IgD-negative memory B cell (primary cell): ENCODE measurements around the gene MAD1L1. TPM values are rescaled to one million over a fixed set of nuclear protein-coding genes. Genes with fewer than 3 reads are reported as not detected.

ENCODE experiments used
- H3K27ac Mint-ChIP-seq, 3 donors: one replicate each; pipeline ENCODE4 v1.8.0; 2020 to 2022; ENCODE audit warnings: mild to moderate bottlenecking in 3 of 3, mixed read lengths in 3 of 3, moderate library complexity in 1 of 3
- H3K27me3 Mint-ChIP-seq: one replicate; pipeline ENCODE4 v1.8.0; 2021; ENCODE audit warnings: mixed read lengths
- H3K36me3 Mint-ChIP-seq: one replicate; pipeline ENCODE4 v1.8.0; 2020; ENCODE audit warnings: mild to moderate bottlenecking, mixed read lengths
- H3K4me1 Mint-ChIP-seq, 3 donors: one replicate each; pipeline ENCODE4 v1.8.0; 2020 to 2022; ENCODE audit warnings: mixed read lengths in 3 of 3, mild to moderate bottlenecking in 1 of 3
- H3K4me3 Mint-ChIP-seq, 4 donors: one replicate each; pipeline ENCODE4 v1.8.0; 2020 to 2022; ENCODE audit warnings: mild to moderate bottlenecking in 4 of 4, mixed read lengths in 4 of 4, moderate library complexity in 3 of 4
- H3K9me3 Mint-ChIP-seq, 3 donors: one replicate each; pipeline ENCODE4 v1.8.0; 2020 to 2021; ENCODE audit warnings: mixed read lengths in 3 of 3, mild to moderate bottlenecking in 1 of 3
- polyA plus RNA-seq: library from polyadenylated mRNA; unstranded; fragments of 300-500 nt; fragmentation: Illumina TruSeq; gene quantifications from one replicate; pipeline ENCODE4 v1.2.3, GENCODE V29; 2021

Gene MAD1L1
- polyA plus RNA-seq, 1 donor from 2014 or later: 133 TPM

- H3K9me3 Mint-ChIP-seq: no peaks in the 10 kb centered on the region
- H3K36me3 Mint-ChIP-seq: no peaks in the 10 kb centered on the region
- no peak overlapping the region for H3K27ac Mint-ChIP-seq
- peaks cover 0 to 5% (median 0%) of the 10 kb centered on the region in 3 donors for H3K4me1 Mint-ChIP-seq
- H3K27me3 Mint-ChIP-seq: no peaks in the 10 kb centered on the region
- H3K4me3 Mint-ChIP-seq: no peak overlapping the region
Observed at GRCh38 chr7:2123916-2124315, 108.8 kb downstream of the MAD1L1 start.

- Mint-ChIP-seq H3K27me3 (no peaks in the 10 kb centered on the region), H3K36me3 (no peaks in the 10 kb centered on the region), H3K4me1 (peaks cover 0 to 5% (median 0%) of the 10 kb centered on the region in 3 donors), H3K27ac (no peak overlapping the region), H3K9me3 (no peaks in the 10 kb centered on the region), H3K4me3 (no peak overlapping the region)
Observed at GRCh38 chr7:2123360-2123759, 109.4 kb downstream of the MAD1L1 start.

GRCh38 chr7:2122651-2123050, 110.1 kb downstream of the MAD1L1 start:
- peaks cover 0 to 5% (median 0%) of the 10 kb centered on the region in 3 donors for H3K4me1 Mint-ChIP-seq
- no peaks in the 10 kb centered on the region for H3K36me3 Mint-ChIP-seq
- no peaks in the 10 kb centered on the region for H3K9me3 Mint-ChIP-seq
- H3K27me3 Mint-ChIP-seq: no peaks in the 10 kb centered on the region
- no peak overlapping the region for H3K27ac Mint-ChIP-seq
- no peak overlapping the region for H3K4me3 Mint-ChIP-seq

GRCh38 chr7:2120841-2121830, 111.6 kb downstream of the MAD1L1 start:
- Mint-ChIP-seq H3K27ac (no peak overlapping the region), H3K27me3 (no peaks in the 10 kb centered on the region), H3K9me3 (no peaks in the 10 kb centered on the region), H3K4me3 (peak overlapping the region in 1 of 4 donors; percentile 28), H3K4me1 (peaks cover 0 to 5% (median 2%) of the 10 kb centered on the region in 3 donors), H3K36me3 (no peaks in the 10 kb centered on the region)

GRCh38 chr7:2120251-2120660, 112.5 kb downstream of the MAD1L1 start:
- Mint-ChIP-seq H3K4me1 (peaks cover 0 to 5% (median 2%) of the 10 kb centered on the region in 3 donors), H3K27ac (peak overlapping the region in 1 of 3 donors; percentile 93), H3K9me3 (no peaks in the 10 kb centered on the region), H3K36me3 (no peaks in the 10 kb centered on the region), H3K27me3 (no peaks in the 10 kb centered on the region), H3K4me3 (peak overlapping the region in 3 of 4 donors; percentile 6 to 84 (median 23))

- Mint-ChIP-seq H3K9me3 (no peaks in the 10 kb centered on the region), H3K4me3 (peak overlapping the region in 1 of 4 donors; percentile 49), H3K27ac (no peak overlapping the region), H3K27me3 (no peaks in the 10 kb centered on the region), H3K36me3 (no peaks in the 10 kb centered on the region), H3K4me1 (peaks cover 0 to 5% (median 2%) of the 10 kb centered on the region in 3 donors)
Observed at GRCh38 chr7:2118630-2119190, 114.0 kb downstream of the MAD1L1 start.

- no peaks in the 10 kb centered on the region for H3K9me3 Mint-ChIP-seq
- no peak overlapping the region for H3K27ac Mint-ChIP-seq
- no peaks in the 10 kb centered on the region for H3K36me3 Mint-ChIP-seq
- no peak overlapping the region for H3K4me3 Mint-ChIP-seq
- peaks cover 0 to 5% (median 4%) of the 10 kb centered on the region in 3 donors for H3K4me1 Mint-ChIP-seq
- no peaks in the 10 kb centered on the region for H3K27me3 Mint-ChIP-seq
Observed at GRCh38 chr7:2118056-2118455, 114.7 kb downstream of the MAD1L1 start.

- Mint-ChIP-seq H3K36me3 (no peaks in the 10 kb centered on the region), H3K27me3 (no peaks in the 10 kb centered on the region), H3K4me1 (peaks cover 0 to 7% (median 6%) of the 10 kb centered on the region in 3 donors), H3K4me3 (no peak overlapping the region), H3K27ac (no peak overlapping the region), H3K9me3 (no peaks in the 10 kb centered on the region)
Observed at GRCh38 chr7:2117646-2118045, 115.1 kb downstream of the MAD1L1 start.

GRCh38 chr7:2116989-2117591, 115.7 kb downstream of the MAD1L1 start:
- Mint-ChIP-seq H3K4me1 (peaks cover 5 to 12% (median 11%) of the 10 kb centered on the region in 3 donors), H3K9me3 (no peaks in the 10 kb centered on the region), H3K36me3 (no peaks in the 10 kb centered on the region), H3K4me3 (no peak overlapping the region), H3K27me3 (no peaks in the 10 kb centered on the region), H3K27ac (no peak overlapping the region)

GRCh38 chr7:2116448-2116810, 116.3 kb downstream of the MAD1L1 start:
- H3K36me3 Mint-ChIP-seq: no peaks in the 10 kb centered on the region
- H3K4me1 Mint-ChIP-seq: peaks cover 7 to 17% (median 11%) of the 10 kb centered on the region in 3 donors
- no peak overlapping the region for H3K4me3 Mint-ChIP-seq
- H3K9me3 Mint-ChIP-seq: no peaks in the 10 kb centered on the region
- no peak overlapping the region for H3K27ac Mint-ChIP-seq
- no peaks in the 10 kb centered on the region for H3K27me3 Mint-ChIP-seq

- Mint-ChIP-seq H3K9me3 (no peaks in the 10 kb centered on the region), H3K4me1 (peaks cover 7 to 20% (median 11%) of the 10 kb centered on the region in 3 donors), H3K27ac (no peak overlapping the region), H3K36me3 (no peaks in the 10 kb centered on the region), H3K4me3 (no peak overlapping the region), H3K27me3 (no peaks in the 10 kb centered on the region)
Observed at GRCh38 chr7:2115760-2116447, 116.8 kb downstream of the MAD1L1 start.

- Mint-ChIP-seq H3K27me3 (no peaks in the 10 kb centered on the region), H3K27ac (no peak overlapping the region), H3K36me3 (no peaks in the 10 kb centered on the region), H3K4me3 (no peak overlapping the region), H3K9me3 (no peaks in the 10 kb centered on the region), H3K4me1 (peaks cover 14 to 27% (median 17%) of the 10 kb centered on the region in 3 donors)
Observed at GRCh38 chr7:2114926-2115759, 117.6 kb downstream of the MAD1L1 start.

- no peaks in the 10 kb centered on the region for H3K27me3 Mint-ChIP-seq
- H3K36me3 Mint-ChIP-seq: no peaks in the 10 kb centered on the region
- no peaks in the 10 kb centered on the region for H3K9me3 Mint-ChIP-seq
- no peak overlapping the region for H3K4me3 Mint-ChIP-seq
- H3K27ac Mint-ChIP-seq: peak overlapping the region in 1 of 3 donors; percentile 41
- peaks cover 21 to 30% (median 21%) of the 10 kb centered on the region in 3 donors for H3K4me1 Mint-ChIP-seq
Observed at GRCh38 chr7:2114052-2114451, 118.7 kb downstream of the MAD1L1 start.
